GM12875 (cell line): ENCODE results near the gene TAF1B.
"Not testable (repeated sequence)": the region's sequence is repeated elsewhere in the genome, so short reads cannot be mapped to it uniquely, and the experiment has no call there.

Experiments
- H3K4me3 ChIP-seq: one replicate; pipeline ENCODE4 v1.5.1; 2011; ENCODE audit warnings: low read depth, low read length, control low read depth
- CTCF ChIP-seq: IDR thresholded peaks from 2 replicates; pipeline ENCODE4 v1.5.1; 2011; ENCODE audit warnings: low read depth, mild to moderate bottlenecking, control low read depth, inconsistent platforms, low read length, moderate library complexity, borderline replicate concordance; ENCODE audit not compliant: insufficient read depth

Gene TAF1B

DNA sequence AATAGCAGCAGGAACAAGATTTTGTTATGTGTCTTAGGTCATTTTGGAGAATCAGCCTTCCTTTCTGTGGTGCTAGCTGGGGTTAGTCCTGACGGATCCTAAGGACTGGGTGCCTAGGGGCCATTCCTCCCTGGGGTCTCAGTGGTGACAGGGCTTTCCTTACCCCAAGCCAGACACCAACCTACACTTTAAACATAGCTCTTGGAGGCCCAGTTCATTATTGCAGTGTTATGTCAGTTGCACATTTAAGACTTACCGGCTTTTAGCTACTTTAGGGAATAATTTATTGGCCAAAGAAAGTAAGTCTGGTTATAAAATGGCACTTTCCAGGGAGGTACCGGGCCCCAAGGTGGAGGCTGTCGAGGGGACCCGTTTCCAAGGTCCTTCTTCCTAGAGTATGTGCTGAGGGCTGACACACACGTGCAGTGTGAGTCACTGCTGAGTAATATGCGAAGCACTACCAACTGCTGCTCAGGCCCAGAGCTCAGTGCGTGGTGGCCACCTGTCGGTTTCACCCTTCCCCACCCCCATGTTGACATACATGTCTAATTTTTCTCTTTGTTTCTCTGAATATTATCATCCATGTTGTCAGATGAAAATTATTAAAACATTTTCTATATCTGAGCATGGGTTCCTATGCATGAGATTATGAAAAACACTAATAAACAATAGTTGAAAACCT is 71.3 kb downstream of the TAF1B start:
- peak; percentile 37; the same call in 1 of the 2 replicates for TF ChIP-seq CTCF

DNA sequence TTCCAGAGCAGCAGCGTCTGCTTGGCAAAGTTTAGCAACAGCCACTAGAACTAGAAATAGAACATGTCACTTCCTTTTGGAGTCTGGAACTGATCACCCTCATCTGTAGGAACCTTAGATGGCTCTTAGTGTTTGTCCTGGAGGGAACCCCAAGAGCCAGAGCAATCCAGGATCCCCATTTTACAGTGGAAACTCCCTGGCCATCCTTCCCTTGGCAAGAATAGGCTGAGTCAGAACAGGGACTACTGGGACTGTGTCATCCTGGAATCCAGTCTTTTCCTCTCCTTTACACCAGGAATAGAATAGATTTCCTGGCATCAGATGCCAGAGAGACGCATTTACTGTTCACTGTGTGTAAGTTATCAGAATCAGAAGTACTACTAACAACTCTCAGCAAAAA is 75.0 kb downstream of the TAF1B start:
- no peak overlapping the region for H3K4me3 ChIP-seq
- TF ChIP-seq CTCF = no peak

More for the DNA sequence above, 71.3 kb downstream of the TAF1B start:
- no peak overlapping the region for H3K4me3 ChIP-seq

DNA sequence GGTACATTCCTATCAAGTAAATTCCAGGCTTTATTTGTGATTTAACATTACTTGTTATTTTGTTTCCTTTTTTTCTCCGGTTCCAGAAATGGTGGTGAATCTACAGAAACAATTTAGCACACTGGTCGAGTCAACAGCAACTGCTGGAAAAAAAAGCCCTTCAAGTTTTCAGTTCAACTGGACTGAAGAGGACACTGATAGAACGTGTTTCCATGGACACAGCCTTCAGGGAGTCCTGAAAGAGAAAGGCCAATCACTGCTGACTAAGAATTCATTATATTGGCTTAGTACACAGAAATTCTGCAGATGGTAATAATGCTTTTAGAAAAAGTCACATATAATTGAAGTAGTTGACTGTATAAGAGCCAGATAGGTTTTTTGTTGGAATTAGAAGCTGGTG is 76.2 kb downstream of the TAF1B start:
- H3K4me3 ChIP-seq = no peak overlapping the region

GRCh38 chr2:9927020-9927419 is 83.7 kb downstream of the TAF1B start:
- not testable (repeated sequence) for H3K4me3 ChIP-seq

More for the DNA sequence above, 76.2 kb downstream of the TAF1B start:
- TF ChIP-seq CTCF = no peak

DNA sequence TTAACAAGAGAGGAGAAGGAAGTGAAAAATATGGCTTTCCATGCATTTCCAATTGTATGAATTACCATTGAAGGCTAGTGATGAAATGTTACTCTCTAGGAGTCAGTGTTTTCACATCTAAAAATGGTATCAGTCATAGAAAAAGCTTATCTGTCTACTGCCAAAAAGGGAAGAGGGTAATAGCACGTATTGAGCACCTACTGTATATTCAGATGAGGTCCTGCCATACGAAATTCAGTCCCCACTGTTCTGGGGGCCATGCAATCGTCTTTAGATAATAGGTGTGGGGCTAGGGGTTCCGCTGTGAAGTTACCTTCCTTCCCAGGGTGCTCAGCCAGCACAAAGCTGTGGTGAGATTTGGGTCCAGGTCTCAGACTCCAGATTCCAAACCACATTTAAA is 94.0 kb downstream of the TAF1B start:
- TF ChIP-seq CTCF = no peak
- H3K4me3 ChIP-seq = no peak overlapping the region

- no peak overlapping the region for H3K4me3 ChIP-seq
- no peak for TF ChIP-seq CTCF
Measured at GRCh38 chr2:9937968-9938367, 94.7 kb downstream of the TAF1B start.

- TF ChIP-seq CTCF = no peak
- H3K4me3 ChIP-seq = no peak overlapping the region
Measured at GRCh38 chr2:9939587-9940485, 96.6 kb downstream of the TAF1B start.
